ENCODE measurements around the gene GPRIN1.

Gene GPRIN1

GRCh38 chr5:176642675-176643490 is 32.9 kb upstream of the GPRIN1 start:
- no peak for DNase-seq

GRCh38 chr5:176640616-176641015 is 30.7 kb upstream of the GPRIN1 start:
- DNase-seq: no peak

GRCh38 chr5:176639981-176640380 is 30.0 kb upstream of the GPRIN1 start:
- DNase-seq: peak; percentile 61

- DNase-seq: no peak
Measured at GRCh38 chr5:176639208-176639607, 29.3 kb upstream of the GPRIN1 start.

- no peak for DNase-seq
Measured at GRCh38 chr5:176638437-176638836, 28.5 kb upstream of the GPRIN1 start.

GRCh38 chr5:176637556-176637955 is 27.6 kb upstream of the GPRIN1 start:
- no peak for DNase-seq

GRCh38 chr5:176636426-176636825 is 26.5 kb upstream of the GPRIN1 start:
- DNase-seq: no peak

- no peak for DNase-seq
Measured at GRCh38 chr5:176633598-176633997, 23.6 kb upstream of the GPRIN1 start.

- no peak for DNase-seq
Measured at GRCh38 chr5:176632745-176633144, 22.8 kb upstream of the GPRIN1 start.

- DNase-seq: no peak
Measured at GRCh38 chr5:176631383-176632200, 21.6 kb upstream of the GPRIN1 start.

- DNase-seq: no peak
Measured at GRCh38 chr5:176630681-176631222, 20.8 kb upstream of the GPRIN1 start.

GRCh38 chr5:176629853-176630680 is 20.1 kb upstream of the GPRIN1 start, which contains the start of the genes EIF4E1B and SNCB:
Gene EIF4E1B (plus strand): TSS chr5:176630675. CDS start chr5:176642788, 12,113 bp downstream.
Gene SNCB (minus strand): TSS chr5:176630534. CDS start chr5:176629654, 880 bp downstream.
- DNase-seq: peak; percentile 19

GRCh38 chr5:176629317-176629852 is 19.4 kb upstream of the GPRIN1 start:
- no peak for DNase-seq

GRCh38 chr5:176628406-176629228 is 18.7 kb upstream of the GPRIN1 start:
- no peak for DNase-seq

GRCh38 chr5:176627582-176627981 is 17.6 kb upstream of the GPRIN1 start:
- DNase-seq: no peak

- no peak for DNase-seq
Measured at GRCh38 chr5:176626876-176627236, 16.9 kb upstream of the GPRIN1 start.

GRCh38 chr5:176625966-176626875 is 16.3 kb upstream of the GPRIN1 start:
- no peak for DNase-seq

GRCh38 chr5:176625512-176625911 is 15.6 kb upstream of the GPRIN1 start:
- no peak for DNase-seq

- no peak for DNase-seq
Measured at GRCh38 chr5:176624938-176625337, 15.0 kb upstream of the GPRIN1 start.

- no peak for DNase-seq
Measured at GRCh38 chr5:176624142-176624541, 14.2 kb upstream of the GPRIN1 start.
